Measurements from ENCODE around the gene SEPTIN6.
A peak's percentile ranks its signal among the peaks of the same experiment; 100 is the strongest.

Gene SEPTIN6

GRCh38 chrX:119690921-119691716, 1.8 kb downstream of the SEPTIN6 start (continued):
- TF ChIP-seq ZNF692 (tag by site-specific recombination; IDR thresholded peaks at IDR 0.05) (peak; percentile 42; the same call in 1 of the 2 replicates), ATF2 (tag by site-specific recombination; IDR thresholded peaks at IDR 0.05; ENCODE audit: low read depth) (peak; percentile 93), ZNF785 (tag by site-specific recombination; IDR thresholded peaks at IDR 0.05) (no peak), ZNF626 (tag by site-specific recombination; IDR thresholded peaks at IDR 0.05) (no peak), ZIC2 (tag by site-specific recombination; IDR thresholded peaks at IDR 0.05) (no peak), ZNF530 (tag by site-specific recombination; IDR thresholded peaks at IDR 0.05; ENCODE audit: low read depth) (no peak), SCRT1 (tag by site-specific recombination; IDR thresholded peaks at IDR 0.05; ENCODE audit: borderline replicate concordance) (no peak), ZNF335 (tag by site-specific recombination; conservative IDR thresholded peaks at IDR 0.05) (peak; percentile 80)

- no peak overlapping the region for H3K4me3 ChIP-seq (ENCODE audit: low read depth, low read length)
- peaks cover 13% of the 10 kb centered on the region; the same call in 1 of the 2 replicates for H3K4me1 ChIP-seq (ENCODE audit: control insufficient read depth, insufficient read depth, low read length)
- no peak overlapping the region for H3K27ac ChIP-seq (ENCODE audit: extremely low read depth, low read depth, low read length)
- POLR2A ChIA-PET, result interaction anchor here (0.8 kb wide), 1 partner anchor 102 kb away, joined by 3 read pairs; the partner anchor contains the start of gene RPL39
- CTCF ChIA-PET, result interaction anchor here (0.7 kb wide), 1 partner anchor 79 kb away, joined by 4 read pairs; no protein-coding TSS in a partner anchor
- no peaks in the 10 kb centered on the region for H3K36me3 ChIP-seq (ENCODE audit: control insufficient read depth in 2 of 2, insufficient read depth in 1 of 2, low read length in 2 of 2)
- no peaks in the 10 kb centered on the region for H3K9me3 ChIP-seq (ENCODE audit: control insufficient read depth, insufficient read depth, low read depth, low read length)
- no peak for TF ChIP-seq ZNF449 (tag by site-specific recombination; IDR thresholded peaks at IDR 0.05)
- no peak for TF ChIP-seq ZNF571 (tag by site-specific recombination; IDR thresholded peaks at IDR 0.05)
- no peak for TF ChIP-seq WT1 (tag by site-specific recombination; IDR thresholded peaks at IDR 0.05)
- no peak for TF ChIP-seq TRIM28 (IDR thresholded peaks at IDR 0.05; ENCODE audit: borderline replicate concordance, low read length)
- TF ChIP-seq YY1 (tag by site-specific recombination; IDR thresholded peaks at IDR 0.05), result no peak
- no peak for TF ChIP-seq ZNF473 (tag by site-specific recombination; IDR thresholded peaks at IDR 0.05)
- TF ChIP-seq EGR2 (tag by site-specific recombination; IDR thresholded peaks at IDR 0.05; ENCODE audit: low read depth), result no peak
- no peak for TF ChIP-seq ZNF214 (tag by site-specific recombination; IDR thresholded peaks at IDR 0.05; ENCODE audit: borderline replicate concordance)
- TF ChIP-seq ZNF18 (tag by site-specific recombination; IDR thresholded peaks at IDR 0.05), result no peak
These were observed 4.1 kb downstream of the SEPTIN6 start for GRCh38 chrX:119688911-119689321.

Data from HEK293 (cell line).